Loucy (cell line): ENCODE data around the gene CCDC57.
A peak's percentile ranks its signal among the peaks of the same experiment; 100 is the strongest.

Experiments used
- H2AFZ ChIP-seq: fragments of 200-600 bp; sonication (generic); 2 replicates; pipeline ENCODE4 v1.6.0; 2016; ENCODE audit warnings: antibody characterized with exemption, mild to moderate bottlenecking, low read length, moderate library complexity
- H3F3A ChIP-seq: fragments of 200-600 bp; 2 replicates; pipeline ENCODE4 v1.6.0; 2016; ENCODE audit warnings: antibody characterized with exemption, low read depth, mild to moderate bottlenecking
- H3K27me3 ChIP-seq: fragments of 200-600 bp; sonication (generic); 2 replicates; pipeline ENCODE4 v1.6.1; 2014; ENCODE audit warnings: low read length, mild to moderate bottlenecking; ENCODE audit not compliant: insufficient read depth, poor library complexity, severe bottlenecking
- H3K36me3 ChIP-seq: fragments of 200-600 bp; sonication (generic); 2 replicates; pipeline ENCODE4 v1.6.1; 2016; ENCODE audit warnings: low read length; ENCODE audit not compliant: insufficient read depth
- H3K4me1 ChIP-seq: fragments of 200-600 bp; sonication (generic); 2 replicates; pipeline ENCODE4 v1.5.1; 2014; ENCODE audit warnings: low read length, mild to moderate bottlenecking; ENCODE audit not compliant: insufficient read depth, poor library complexity, severe bottlenecking
- H3K4me2 ChIP-seq: fragments of 200-600 bp; sonication (generic); 2 replicates; pipeline ENCODE4 v1.6.0; 2014; ENCODE audit warnings: antibody characterized with exemption, low read length, low read depth, mild to moderate bottlenecking; ENCODE audit not compliant: poor library complexity, severe bottlenecking
- H3K4me3 ChIP-seq: fragments of 200-600 bp; sonication (generic); 2 replicates; pipeline ENCODE4 v1.5.1; 2014; ENCODE audit warnings: low read length, mild to moderate bottlenecking, mixed read lengths; ENCODE audit not compliant: poor library complexity, severe bottlenecking
- H3K79me2 ChIP-seq: fragments of 200-600 bp; sonication (generic); 2 replicates; pipeline ENCODE4 v1.6.1; 2014; ENCODE audit warnings: low read length; ENCODE audit not compliant: insufficient read depth
- H3K9ac ChIP-seq: fragments of 200-600 bp; sonication (generic); 2 replicates; pipeline ENCODE4 v1.6.0; 2014; ENCODE audit warnings: mild to moderate bottlenecking, low read depth, low read length, moderate library complexity; ENCODE audit not compliant: poor library complexity, severe bottlenecking
- H3K9me2 ChIP-seq: fragments of 200-600 bp; sonication (generic); replicated peaks from 2 replicates; pipeline ENCODE4 v1.6.1; 2016; ENCODE audit warnings: low read depth, low read length, mixed read lengths
- H3K9me3 ChIP-seq: fragments of 200-600 bp; sonication (generic); 2 replicates; pipeline ENCODE4 v1.6.1; 2014; ENCODE audit warnings: mild to moderate bottlenecking, antibody characterized with exemption, low read length, low read depth; ENCODE audit not compliant: insufficient read depth
- H4K20me1 ChIP-seq: fragments of 200-600 bp; sonication (generic); 2 replicates; pipeline ENCODE4 v1.6.0; 2014; ENCODE audit warnings: antibody characterized with exemption, low read length, mild to moderate bottlenecking; ENCODE audit not compliant: insufficient read depth, poor library complexity, severe bottlenecking
- CTCF ChIP-seq: fragments of 200-600 bp; sonication (generic); conservative IDR thresholded peaks from 2 replicates; pipeline ENCODE4 v1.5.1; 2014; ENCODE audit warnings: mild to moderate bottlenecking, antibody characterized with exemption, low read length
- EZH2phosphoT487 ChIP-seq: fragments of 200-600 bp; IDR thresholded peaks from 2 replicates; pipeline ENCODE4 v1.6.1; 2018; ENCODE audit warnings: antibody characterized with exemption, mild to moderate bottlenecking, moderate library complexity, borderline replicate concordance

Gene CCDC57

GRCh38 chr17:82155606-82156005 is 57.0 kb downstream of the CCDC57 start:
- H3K4me2 ChIP-seq = no peak overlapping the region
- no peaks in the 10 kb centered on the region for H3K9me3 ChIP-seq
- 0 out of 2 replicates have a peak, but pooled peaks cover 4% of the 10 kb centered on the region for H3F3A ChIP-seq
- H3K4me3 ChIP-seq = no peak overlapping the region
- no peaks in the 10 kb centered on the region for H3K27me3 ChIP-seq
- peaks cover 5% of the 10 kb centered on the region for H4K20me1 ChIP-seq
- peaks cover 54% of the 10 kb centered on the region; the same call in 1 of the 2 replicates for H3K36me3 ChIP-seq
- H3K79me2 ChIP-seq = peaks cover 8% of the 10 kb centered on the region; the same call in 1 of the 2 replicates
- H3K4me1 ChIP-seq = no peaks in the 10 kb centered on the region
- TF ChIP-seq CTCF (no peak), EZH2phosphoT487 (no peak)
- no peak overlapping the region for H3K9ac ChIP-seq
- no peak overlapping the region for H2AFZ ChIP-seq
- H3K9me2 ChIP-seq = no peaks in the 10 kb centered on the region

DNA sequence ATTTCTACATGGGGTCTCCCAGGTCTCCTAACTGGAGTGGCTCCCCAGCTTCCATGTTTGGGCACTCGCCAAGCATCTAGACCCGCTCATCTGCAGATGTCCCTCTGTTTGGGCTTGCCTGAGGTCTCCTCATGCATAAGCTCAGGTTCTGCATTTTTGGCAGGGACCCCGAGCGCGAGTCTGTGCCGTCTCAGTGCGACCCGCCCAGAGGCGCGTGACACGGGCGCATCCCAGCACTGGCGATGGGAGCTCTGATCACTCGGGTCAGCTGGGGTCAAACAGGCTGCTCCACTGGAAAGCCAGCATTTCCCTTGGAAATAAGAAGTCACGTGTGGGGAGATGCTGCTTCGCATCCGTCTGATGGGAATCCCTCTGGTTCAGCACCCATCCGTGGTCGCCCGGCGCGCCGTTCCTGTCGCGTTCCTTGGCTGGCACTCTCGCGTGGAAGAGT is 57.7 kb downstream of the CCDC57 start:
- no peak overlapping the region for H3K4me3 ChIP-seq
- 0 out of 2 replicates have a peak, but pooled peaks cover 4% of the 10 kb centered on the region for H3F3A ChIP-seq
- no peaks in the 10 kb centered on the region for H3K9me2 ChIP-seq
- no peaks in the 10 kb centered on the region for H3K9me3 ChIP-seq
- H3K4me2 ChIP-seq = no peak overlapping the region
- peaks cover 8% of the 10 kb centered on the region; the same call in 1 of the 2 replicates for H3K79me2 ChIP-seq
- no peaks in the 10 kb centered on the region for H3K27me3 ChIP-seq
- no peak overlapping the region for H2AFZ ChIP-seq
- no peak for TF ChIP-seq CTCF
- TF ChIP-seq EZH2phosphoT487 = no peak
- H4K20me1 ChIP-seq = peaks cover 5% of the 10 kb centered on the region
- H3K36me3 ChIP-seq = peaks cover 47% of the 10 kb centered on the region; the same call in 1 of the 2 replicates
- no peak overlapping the region for H3K9ac ChIP-seq
- no peaks in the 10 kb centered on the region for H3K4me1 ChIP-seq

- H3K27me3 ChIP-seq = no peaks in the 10 kb centered on the region
- TF ChIP-seq EZH2phosphoT487 (no peak), CTCF (peak; percentile 90)
- no peak overlapping the region for H3K9ac ChIP-seq
- H3F3A ChIP-seq = 0 out of 2 replicates have a peak, but pooled peaks cover 4% of the 10 kb centered on the region
- no peak overlapping the region for H3K4me3 ChIP-seq
- no peaks in the 10 kb centered on the region for H3K4me1 ChIP-seq
- H2AFZ ChIP-seq = no peak overlapping the region
- H4K20me1 ChIP-seq = peaks cover 5% of the 10 kb centered on the region
- no peaks in the 10 kb centered on the region for H3K9me2 ChIP-seq
- no peaks in the 10 kb centered on the region for H3K9me3 ChIP-seq
- H3K36me3 ChIP-seq = peaks cover 42% of the 10 kb centered on the region; the same call in 1 of the 2 replicates
- peaks cover 8% of the 10 kb centered on the region; the same call in 1 of the 2 replicates for H3K79me2 ChIP-seq
- H3K4me2 ChIP-seq = no peak overlapping the region
Measured at GRCh38 chr17:82153745-82154375, 58.8 kb downstream of the CCDC57 start.
